ENCODE measurements around the gene PYDC2.
"Not testable (repeated sequence)": the region's sequence is repeated elsewhere in the genome, so short reads cannot be mapped to it uniquely, and the experiment has no call there.

The PYDC2 gene

DNA sequence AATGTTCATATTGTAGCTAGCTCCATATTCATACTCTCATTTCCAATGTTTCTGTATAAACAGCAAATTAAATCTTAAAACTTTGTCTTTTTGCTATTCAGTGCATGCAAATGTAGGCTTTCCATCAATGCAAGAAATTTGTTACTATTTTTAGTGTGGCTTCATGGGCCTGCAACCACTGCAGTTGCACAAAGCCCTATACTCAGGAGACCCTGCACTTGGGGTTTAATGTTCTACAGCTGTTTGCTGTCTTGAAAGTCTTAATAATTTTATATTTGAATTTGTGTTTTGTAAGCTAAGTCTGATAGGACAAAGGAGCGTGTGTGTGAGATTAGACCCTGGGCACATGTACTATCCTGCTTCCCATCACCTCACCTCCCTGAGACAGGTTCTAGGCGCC is 9.6 kb downstream of the PYDC2 start:
- DNase-seq = no peak

- no peak for DNase-seq
These were observed 12.8 kb downstream of the PYDC2 start for GRCh38 chr3:191473661-191474198.

DNA sequence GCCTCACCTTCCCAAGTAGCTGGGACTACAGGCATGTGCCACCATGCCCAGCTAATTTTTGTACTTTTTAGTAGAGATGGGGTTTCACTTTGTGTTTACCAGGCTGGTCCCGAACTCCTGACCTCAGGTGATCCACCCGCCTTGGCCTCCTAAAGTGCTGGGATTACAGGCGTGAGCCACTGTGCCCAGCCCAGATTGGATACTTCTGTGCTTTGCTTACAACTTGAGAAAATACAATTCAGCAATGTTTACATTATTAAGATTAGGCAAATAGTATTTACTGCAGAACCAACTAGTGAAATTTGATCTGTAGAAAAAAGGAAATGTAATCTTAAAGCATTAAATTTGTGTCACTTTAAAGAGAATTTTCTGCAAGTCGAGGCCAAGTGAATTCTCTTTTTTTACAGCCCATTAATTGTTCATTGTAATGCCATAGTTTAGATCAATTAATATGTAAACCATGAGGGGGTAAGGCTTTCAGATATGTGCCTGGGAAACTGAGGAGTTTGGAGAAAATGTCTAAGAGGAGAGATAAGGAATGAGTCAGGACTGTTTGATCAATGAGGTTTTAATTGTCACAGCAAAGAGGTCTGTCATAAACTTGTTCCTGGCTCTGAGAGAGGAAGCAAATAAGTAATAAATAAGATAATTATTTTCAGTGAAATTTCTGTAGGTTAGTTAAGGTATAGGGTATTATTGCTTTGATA is 15.3 kb downstream of the PYDC2 start:
- no peak for DNase-seq

DNA sequence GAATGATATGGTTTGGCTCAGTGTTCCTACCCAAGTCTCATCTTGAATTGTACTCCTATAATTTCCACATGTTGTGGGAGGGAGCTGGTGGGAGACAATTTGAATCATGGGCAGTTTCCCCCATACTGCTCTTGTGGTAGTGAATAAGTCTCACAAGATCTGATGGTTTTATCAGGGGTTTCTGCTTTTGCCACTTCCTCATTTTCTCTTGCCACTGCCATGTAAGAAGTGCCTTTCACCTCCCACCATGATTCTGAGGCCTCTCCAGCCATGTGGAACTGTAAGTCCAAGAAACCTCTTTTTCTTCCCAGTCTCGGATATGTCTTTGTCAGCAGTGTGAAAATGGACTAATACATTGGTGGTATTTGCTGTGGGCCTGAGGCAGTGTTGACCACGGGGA is 23.0 kb downstream of the PYDC2 start:
- DNase-seq = not testable (repeated sequence)

DNA sequence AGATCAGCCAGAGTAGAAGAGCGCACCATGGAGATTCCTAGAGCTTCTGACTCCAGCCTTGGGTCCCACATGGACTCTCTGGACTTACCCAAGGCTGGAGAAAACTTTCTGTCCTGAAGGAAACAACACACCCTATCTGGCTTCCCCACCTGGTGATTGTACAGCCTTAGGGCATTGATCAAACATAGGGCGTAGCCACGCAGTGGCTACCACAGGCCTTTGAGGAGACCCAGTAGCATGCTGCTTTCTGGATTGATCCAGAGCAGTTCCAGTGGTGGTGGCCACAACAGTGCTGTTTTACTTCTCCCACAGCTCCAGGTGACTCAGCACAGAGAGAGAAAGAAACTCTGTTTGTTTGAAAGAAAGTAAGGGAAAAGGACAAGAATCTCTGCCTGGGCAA is 23.5 kb downstream of the PYDC2 start:
- no peak for DNase-seq

DNA sequence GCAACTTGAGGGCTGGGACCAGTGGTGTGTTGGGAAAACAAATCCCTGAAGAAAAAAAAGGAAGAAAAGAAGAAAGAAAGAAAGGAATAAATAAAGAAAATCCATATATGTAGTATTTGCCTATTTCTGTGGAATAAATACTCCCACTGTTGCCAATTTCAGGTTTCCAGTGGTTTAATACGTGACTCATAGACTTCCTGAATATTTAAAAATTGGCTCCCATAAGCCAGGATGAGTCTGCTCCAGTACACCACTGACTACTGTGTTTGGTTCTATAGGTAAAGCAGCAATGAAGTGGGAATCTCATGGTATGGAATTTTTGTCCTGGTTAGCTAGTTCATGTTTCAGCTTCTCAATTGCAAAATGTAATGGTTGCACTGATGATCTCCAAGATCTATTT is 31.6 kb downstream of the PYDC2 start:
- DNase-seq = peak; percentile 30

- DNase-seq = no peak
These were observed 32.4 kb downstream of the PYDC2 start for GRCh38 chr3:191493336-191493735.

DNA sequence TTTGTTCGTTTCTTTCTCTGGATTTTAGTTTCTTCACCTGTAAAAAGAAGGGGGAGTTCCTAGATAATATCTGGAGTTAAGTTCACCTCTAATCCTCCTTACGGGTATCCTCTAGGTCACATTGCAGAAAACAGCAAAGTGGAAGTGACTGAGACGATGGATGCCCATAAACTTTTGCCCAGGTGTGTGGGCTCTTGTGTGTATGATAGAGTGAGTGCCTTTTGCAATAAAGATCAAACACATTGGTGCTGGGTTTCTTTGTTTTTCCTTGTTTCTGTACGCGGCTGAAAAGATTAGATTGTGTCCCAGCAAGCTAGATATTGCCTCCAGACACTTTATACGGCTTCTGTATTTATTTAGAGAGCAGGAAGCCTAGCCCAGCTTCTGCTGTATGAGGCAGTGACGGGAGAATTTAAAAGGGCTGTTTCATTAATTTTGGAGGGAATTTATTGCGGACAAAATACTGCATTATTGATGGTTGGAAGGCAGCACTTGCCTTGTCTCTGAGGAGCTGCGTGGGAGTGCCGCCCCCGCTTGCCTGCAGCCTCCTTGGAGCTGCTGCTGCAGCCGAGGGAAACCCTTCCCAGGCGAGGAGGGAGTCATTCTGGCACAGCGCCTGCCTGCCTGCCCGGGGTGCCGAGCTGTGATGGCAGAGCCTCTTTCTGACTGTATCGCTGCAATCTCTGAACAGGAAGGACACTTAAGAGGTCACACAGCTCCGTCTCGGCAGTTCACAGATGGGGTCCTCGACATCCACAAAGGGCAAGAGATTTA is 38.5 kb downstream of the PYDC2 start:
- peak; percentile 78 for DNase-seq

DNA sequence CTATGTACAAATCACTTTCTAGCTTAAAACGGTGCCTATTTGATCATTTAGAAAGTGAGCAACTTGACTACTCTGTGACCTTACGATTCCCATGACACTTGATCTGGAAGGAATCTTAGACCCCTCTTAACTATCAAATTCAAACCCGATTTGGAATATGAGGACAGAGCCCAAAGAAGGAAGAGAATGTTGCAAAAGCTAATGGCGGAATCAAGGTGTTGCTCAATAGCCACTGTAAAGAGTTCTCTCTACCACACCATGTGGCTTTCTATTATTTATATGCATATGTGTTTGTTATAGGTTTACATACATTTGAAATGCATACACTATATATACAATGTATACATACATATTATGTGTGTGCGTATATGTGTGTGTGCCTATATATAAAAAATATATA is 39.9 kb downstream of the PYDC2 start:
- no peak for DNase-seq

DNA sequence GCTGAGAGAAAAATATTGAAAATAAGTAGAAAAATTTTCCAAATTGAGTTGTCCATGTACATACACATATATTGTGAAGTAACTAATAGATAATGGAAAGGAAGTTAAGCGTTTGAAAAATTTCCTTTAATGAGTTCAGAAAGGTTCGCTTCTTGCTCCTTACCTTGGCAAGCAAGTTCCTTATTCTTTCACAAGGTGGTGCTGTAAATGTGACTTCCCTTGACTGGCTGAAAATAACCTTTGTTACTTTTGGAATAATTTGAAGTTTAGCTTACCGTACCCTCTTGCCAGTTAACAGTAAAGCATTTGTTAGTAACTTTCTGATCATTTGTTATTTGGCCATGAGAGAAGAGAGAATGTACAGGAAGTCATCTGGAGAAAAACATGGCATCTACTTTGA is 41.6 kb downstream of the PYDC2 start:
- no peak for DNase-seq

- no peak for DNase-seq
These were observed 48.1 kb downstream of the PYDC2 start for GRCh38 chr3:191509078-191509477.

Data from EL (cell line).